ENCODE data around the gene MYOM3. TPM values are rescaled to one million over a fixed set of nuclear protein-coding genes. Genes with fewer than 3 reads are reported as not detected.

The MYOM3 gene
- total and polyA plus RNA-seq, 2 of the 4 experiments (the other 2 are of a cell fraction) = 0.03 TPM; not detected in 1

DNA sequence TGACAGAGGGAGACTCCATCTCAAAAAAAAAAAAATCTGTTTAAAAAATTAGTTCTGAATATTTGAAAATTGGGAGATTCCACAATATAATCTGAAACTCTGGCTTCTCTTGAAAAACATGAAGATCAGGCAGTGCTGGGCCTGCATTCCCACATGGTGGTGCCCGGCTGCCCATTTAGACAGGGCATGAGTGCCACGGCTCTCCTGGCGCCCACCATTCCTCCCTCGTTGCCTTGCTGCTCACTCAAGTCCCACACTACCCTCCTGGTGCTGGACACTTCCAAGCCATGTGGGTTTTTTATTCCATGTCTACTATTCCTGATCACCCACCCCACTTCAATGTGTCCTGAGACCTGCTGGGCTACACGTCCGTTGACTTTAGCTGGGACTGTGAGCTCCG is 10.8 kb upstream of the MYOM3 start:
- H3K9me3 ChIP-seq (ENCODE audit: control insufficient read depth, insufficient read depth, low read length) = no peaks in the 10 kb centered on the region
- H4K5ac ChIP-seq (ENCODE audit: low read depth, low read length) = no peak overlapping the region
- H3K9me1 ChIP-seq (ENCODE audit: insufficient read depth, low read length) = no peaks in the 10 kb centered on the region
- H2BK20ac ChIP-seq (ENCODE audit: low read depth, low read length) = no peak overlapping the region
- intact Hi-C loops (cut with micrococcal nuclease) (no loop called here), dilution Hi-C loops (cut with HindIII; ENCODE audit: low sequenced_read_pairs, unreplicated experiment) (no loop called here), in situ Hi-C loops (cut with MboI; ENCODE audit: low sequenced_read_pairs) (no loop called here)
- no peak overlapping the region for H3K18ac ChIP-seq (ENCODE audit: low read depth, low read length)
- H3K27ac ChIP-seq (ENCODE audit: insufficient read depth, low read length) = no peak overlapping the region
- no peak overlapping the region for H2BK15ac ChIP-seq (ENCODE audit: low read depth, low read length)
- no peak overlapping the region for H3K9ac ChIP-seq (ENCODE audit: low read depth, low read length)
- no peak overlapping the region for H3K14ac ChIP-seq (replicated peaks; ENCODE audit: low read depth, low read length)
- CTCF ChIA-PET = no interaction called here
- no peak overlapping the region for H3K23ac ChIP-seq (ENCODE audit: low read depth, low read length)
- 100% methylated on average over 1 of the region's 7 CpGs; no CpG with 5 or more reads in 1 of the 2 experiments for WGBS, 2 experiments (ENCODE audit: extremely low coverage in 2 of 2, insufficient read length in 1 of 2)
- H3K4me1 ChIP-seq (ENCODE audit: control insufficient read depth, insufficient read depth, low read length) = peaks cover 2% of the 10 kb centered on the region; the same call in 1 of the 2 replicates
- H3K4me3 ChIP-seq (ENCODE audit: insufficient read depth, low read depth, low read length) = no peak overlapping the region
- POLR2A ChIA-PET (ENCODE audit: unreplicated experiment) = no interaction called here
- H2AK5ac ChIP-seq (ENCODE audit: low read depth, low read length) = no peak overlapping the region
- DNase-seq (no peak), ATAC-seq (ENCODE audit: low read depth) (no peak)
- no peak overlapping the region for H3K4me2 ChIP-seq (ENCODE audit: low read depth, low read length)
- H3K79me1 ChIP-seq (ENCODE audit: low read depth in 1 of 2, low read length in 2 of 2) = no peaks in the 10 kb centered on the region
- H4K91ac ChIP-seq (ENCODE audit: insufficient read depth, low read depth, low read length) = no peak overlapping the region
- no peak overlapping the region for H2BK5ac ChIP-seq (ENCODE audit: low read depth, low read length, poor library complexity, severe bottlenecking)
- H2AFZ ChIP-seq (replicated peaks; ENCODE audit: low read length, poor library complexity) = no peak overlapping the region
- H4K8ac ChIP-seq (ENCODE audit: low read depth in 2 of 2, low read length in 2 of 2) = no peak overlapping the region
- H2BK120ac ChIP-seq (ENCODE audit: low read depth, low read length) = no peak overlapping the region
- no peaks in the 10 kb centered on the region for H3K36me3 ChIP-seq (ENCODE audit: control insufficient read depth, insufficient read depth, low read length)
- H2AK9ac ChIP-seq (replicated peaks; ENCODE audit: low read depth, low read length, poor library complexity) = no peak overlapping the region
- no TSS peak for BruUV-seq (replicated peaks)
- H4K20me1 ChIP-seq (ENCODE audit: insufficient read depth, low read length) = no peaks in the 10 kb centered on the region
- no peak overlapping the region for H3K56ac ChIP-seq (ENCODE audit: extremely low read depth, insufficient read depth, low read length)
- peaks cover 39% of the 10 kb centered on the region for H3K27me3 ChIP-seq (ENCODE audit: control insufficient read depth, insufficient read depth, low read length)
- TF ChIP-seq, protein P1, sequence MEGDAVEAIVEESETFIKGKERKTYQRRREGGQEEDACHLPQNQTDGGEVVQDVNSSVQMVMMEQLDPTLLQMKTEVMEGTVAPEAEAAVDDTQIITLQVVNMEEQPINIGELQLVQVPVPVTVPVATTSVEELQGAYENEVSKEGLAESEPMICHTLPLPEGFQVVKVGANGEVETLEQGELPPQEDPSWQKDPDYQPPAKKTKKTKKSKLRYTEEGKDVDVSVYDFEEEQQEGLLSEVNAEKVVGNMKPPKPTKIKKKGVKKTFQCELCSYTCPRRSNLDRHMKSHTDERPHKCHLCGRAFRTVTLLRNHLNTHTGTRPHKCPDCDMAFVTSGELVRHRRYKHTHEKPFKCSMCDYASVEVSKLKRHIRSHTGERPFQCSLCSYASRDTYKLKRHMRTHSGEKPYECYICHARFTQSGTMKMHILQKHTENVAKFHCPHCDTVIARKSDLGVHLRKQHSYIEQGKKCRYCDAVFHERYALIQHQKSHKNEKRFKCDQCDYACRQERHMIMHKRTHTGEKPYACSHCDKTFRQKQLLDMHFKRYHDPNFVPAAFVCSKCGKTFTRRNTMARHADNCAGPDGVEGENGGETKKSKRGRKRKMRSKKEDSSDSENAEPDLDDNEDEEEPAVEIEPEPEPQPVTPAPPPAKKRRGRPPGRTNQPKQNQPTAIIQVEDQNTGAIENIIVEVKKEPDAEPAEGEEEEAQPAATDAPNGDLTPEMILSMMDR (conservative IDR thresholded peaks at IDR 0.05; ENCODE audit: low read depth, low read length) = no peak
- no peak for TF ChIP-seq RCOR1 (IDR thresholded peaks at IDR 0.05; ENCODE audit: insufficient replicate concordance, low read length)
- TF ChIP-seq, protein P2, sequence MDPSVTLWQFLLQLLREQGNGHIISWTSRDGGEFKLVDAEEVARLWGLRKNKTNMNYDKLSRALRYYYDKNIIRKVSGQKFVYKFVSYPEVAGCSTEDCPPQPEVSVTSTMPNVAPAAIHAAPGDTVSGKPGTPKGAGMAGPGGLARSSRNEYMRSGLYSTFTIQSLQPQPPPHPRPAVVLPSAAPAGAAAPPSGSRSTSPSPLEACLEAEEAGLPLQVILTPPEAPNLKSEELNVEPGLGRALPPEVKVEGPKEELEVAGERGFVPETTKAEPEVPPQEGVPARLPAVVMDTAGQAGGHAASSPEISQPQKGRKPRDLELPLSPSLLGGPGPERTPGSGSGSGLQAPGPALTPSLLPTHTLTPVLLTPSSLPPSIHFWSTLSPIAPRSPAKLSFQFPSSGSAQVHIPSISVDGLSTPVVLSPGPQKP (IDR thresholded peaks at IDR 0.05; ENCODE audit: borderline replicate concordance, low read depth, low read length) = no peak
- TF ChIP-seq CHD1 (IDR thresholded peaks at IDR 0.05; ENCODE audit: low read depth, low read length) = no peak
- TF ChIP-seq, protein P3, sequence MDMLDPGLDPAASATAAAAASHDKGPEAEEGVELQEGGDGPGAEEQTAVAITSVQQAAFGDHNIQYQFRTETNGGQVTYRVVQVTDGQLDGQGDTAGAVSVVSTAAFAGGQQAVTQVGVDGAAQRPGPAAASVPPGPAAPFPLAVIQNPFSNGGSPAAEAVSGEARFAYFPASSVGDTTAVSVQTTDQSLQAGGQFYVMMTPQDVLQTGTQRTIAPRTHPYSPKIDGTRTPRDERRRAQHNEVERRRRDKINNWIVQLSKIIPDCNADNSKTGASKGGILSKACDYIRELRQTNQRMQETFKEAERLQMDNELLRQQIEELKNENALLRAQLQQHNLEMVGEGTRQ (IDR thresholded peaks at IDR 0.05; ENCODE audit: low read depth, low read length) = no peak
- TF ChIP-seq MXI1 (IDR thresholded peaks at IDR 0.05; ENCODE audit: borderline replicate concordance, low read depth, low read length) = no peak
- TF ChIP-seq RAD21 (IDR thresholded peaks at IDR 0.05; ENCODE audit: low read length) = no peak
- no peak for TF ChIP-seq BHLHE40 (IDR thresholded peaks at IDR 0.05; ENCODE audit: low read depth, low read length)
- TF ChIP-seq POLR2A (IDR thresholded peaks at IDR 0.05; ENCODE audit: low read depth, low read length) = no peak
- TF ChIP-seq MAFK (IDR thresholded peaks at IDR 0.05; ENCODE audit: low read depth, low read length) = no peak
- TF ChIP-seq NFE2L2 (IDR thresholded peaks at IDR 0.05; ENCODE audit: low read depth, low read length) = no peak
- H3K4ac ChIP-seq (ENCODE audit: low read depth, low read length) = no peak overlapping the region
